Measurements from ENCODE around the gene CA10. TPM values are rescaled to one million over a fixed set of nuclear protein-coding genes. Genes with fewer than 3 reads are reported as not detected.

The CA10 gene
- total and polyA plus RNA-seq, 9 of the 15 experiments (the other 6 are each of a cell fraction or from before 2014, with no cell fraction given) = not detected

DNA sequence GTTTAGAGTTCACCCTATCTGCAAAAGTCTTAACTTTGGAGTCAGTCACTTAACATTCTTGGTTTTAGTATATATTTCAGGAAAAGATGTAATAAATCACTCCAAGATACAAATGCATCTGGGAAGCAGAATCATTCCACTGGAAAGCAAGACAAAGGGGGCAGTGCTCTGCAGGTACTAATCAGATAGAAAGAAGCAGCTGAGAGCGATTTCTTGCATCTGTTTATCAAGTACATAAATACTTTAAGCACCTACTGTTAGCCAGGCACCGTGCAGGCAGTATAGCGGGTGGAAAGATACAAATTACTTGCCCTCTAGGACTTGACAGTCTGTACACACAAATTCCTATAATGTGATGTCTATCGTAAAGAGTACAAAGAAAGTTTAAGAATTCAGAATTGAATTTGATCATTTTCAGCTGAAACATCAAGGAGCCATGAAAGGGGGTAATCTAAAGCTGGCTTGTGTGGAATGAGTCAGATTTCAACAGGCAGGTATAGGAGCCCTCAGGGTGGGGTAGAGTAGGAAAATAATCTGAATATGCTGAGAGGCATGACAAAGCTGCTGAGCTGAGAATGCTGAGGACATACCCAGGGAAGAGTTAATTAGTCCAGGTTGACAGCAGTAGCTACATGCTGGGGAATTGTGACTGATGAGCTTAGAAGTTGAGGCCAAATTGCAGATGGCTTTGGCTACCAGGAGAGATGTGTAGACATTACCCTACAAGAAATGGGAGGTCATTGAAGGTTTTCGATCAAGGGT is 110.2 kb downstream of the CA10 start:
- no peaks in the 10 kb centered on the region for H3K9me1 ChIP-seq (ENCODE audit: control insufficient read depth, insufficient read depth, low read length)
- TF ChIP-seq MAFF (IDR thresholded peaks at IDR 0.05; ENCODE audit: low read length) (no peak), NFXL1 (CRISPR knock-in tag; IDR thresholded peaks at IDR 0.05) (no peak), ELF2 (CRISPR knock-in tag; IDR thresholded peaks at IDR 0.05) (no peak), FOXA3 (CRISPR knock-in tag; conservative IDR thresholded peaks at IDR 0.05 in 1 of 2, IDR thresholded peaks at IDR 0.05 in 1 of 2) (no peak), PTRF (tag; IDR thresholded peaks at IDR 0.05) (no peak), ETS2 (tag; IDR thresholded peaks at IDR 0.05; ENCODE audit: borderline replicate concordance, poor library complexity, severe bottlenecking) (no peak)
- H3K36me3 ChIP-seq (ENCODE audit: control insufficient read depth, insufficient read depth, low read length) = no peaks in the 10 kb centered on the region
- no peak overlapping the region for H3K27ac ChIP-seq (ENCODE audit: extremely low read depth, low read depth, low read length)
- H3K9ac ChIP-seq (ENCODE audit: insufficient read depth in 1 of 2, low read depth in 2 of 2, low read length in 2 of 2) = no peak overlapping the region
- BruUV-seq (replicated peaks) = no TSS peak
- ATAC-seq = no peak
- 3% methylated on average over 5 of the region's 5 CpGs for WGBS (ENCODE audit: insufficient coverage, low coverage, missing lambda C conversion rate)
- ChIA-PET POLR2A (no interaction called here), CTCF (ENCODE audit: low intra/inter-chr PET ratio) (no interaction called here)
- H3K9me3 ChIP-seq (replicated peaks; ENCODE audit: control insufficient read depth, insufficient read depth, low read depth, low read length) = no peaks in the 10 kb centered on the region
- no peak overlapping the region for H3K4me3 ChIP-seq
- no peaks in the 10 kb centered on the region for H4K20me1 ChIP-seq (replicated peaks; ENCODE audit: control insufficient read depth, insufficient read depth, low read length)
- intact Hi-C loops (cut with micrococcal nuclease) (no loop called here), in situ Hi-C loops (cut with MboI) (no loop called here)
- no peak overlapping the region for H2AFZ ChIP-seq (ENCODE audit: low read depth, low read length)
- H3K79me2 ChIP-seq (ENCODE audit: control insufficient read depth, insufficient read depth, low read length) = no peaks in the 10 kb centered on the region
- no peaks in the 10 kb centered on the region for H3K27me3 ChIP-seq (ENCODE audit: control insufficient read depth in 2 of 2, insufficient read depth in 2 of 2, low read length in 2 of 2)
- H3K4me2 ChIP-seq (ENCODE audit: insufficient read depth, low read length) = no peak overlapping the region
- no peak for DNase-seq (ENCODE audit: extremely low read depth in 1 of 4, low spot score in 3 of 4)
- H3K4me1 ChIP-seq (replicated peaks in 1 of 2; ENCODE audit: control insufficient read depth in 2 of 2, insufficient read depth in 2 of 2, low read length in 2 of 2) = no peaks in the 10 kb centered on the region
- FAIRE-seq = no peak

DNA sequence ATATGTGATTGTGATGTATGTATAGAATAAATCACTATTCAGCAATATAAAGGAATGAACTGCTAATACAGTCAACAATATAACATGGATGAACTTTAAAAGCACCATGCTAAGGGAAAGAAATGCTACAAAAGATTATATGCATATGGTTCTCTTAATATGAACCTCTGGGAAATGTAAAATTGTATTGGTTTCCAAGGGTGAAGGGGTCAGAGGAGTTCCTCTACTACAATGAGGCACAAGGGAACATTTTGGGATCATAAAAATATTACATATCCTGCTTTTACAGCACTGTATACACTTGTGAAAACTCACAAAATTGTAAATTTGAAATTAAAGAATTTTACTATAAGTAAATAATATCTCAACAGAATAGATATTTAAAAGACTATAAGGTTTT is 111.4 kb downstream of the CA10 start:
- Histone ChIP-seq H3K4me3 (no peak overlapping the region), H3K9ac (ENCODE audit: insufficient read depth in 1 of 2, low read depth in 2 of 2, low read length in 2 of 2) (no peak overlapping the region), H3K4me1 (replicated peaks in 1 of 2; ENCODE audit: control insufficient read depth in 2 of 2, insufficient read depth in 2 of 2, low read length in 2 of 2) (no peaks in the 10 kb centered on the region), H3K27me3 (ENCODE audit: control insufficient read depth in 2 of 2, insufficient read depth in 2 of 2, low read length in 2 of 2) (no peaks in the 10 kb centered on the region), H3K79me2 (ENCODE audit: control insufficient read depth, insufficient read depth, low read length) (no peaks in the 10 kb centered on the region), H3K9me3 (replicated peaks; ENCODE audit: control insufficient read depth, insufficient read depth, low read depth, low read length) (no peaks in the 10 kb centered on the region), H3K36me3 (ENCODE audit: control insufficient read depth, insufficient read depth, low read length) (no peaks in the 10 kb centered on the region), H4K20me1 (replicated peaks; ENCODE audit: control insufficient read depth, insufficient read depth, low read length) (no peaks in the 10 kb centered on the region), H3K4me2 (ENCODE audit: insufficient read depth, low read length) (no peak overlapping the region), H3K9me1 (ENCODE audit: control insufficient read depth, insufficient read depth, low read length) (no peaks in the 10 kb centered on the region), H2AFZ (ENCODE audit: low read depth, low read length) (no peak overlapping the region), H3K27ac (ENCODE audit: extremely low read depth, low read depth, low read length) (no peak overlapping the region)
- DNase-seq (ENCODE audit: extremely low read depth in 1 of 4, low spot score in 3 of 4) (no peak), FAIRE-seq (no peak), ATAC-seq (no peak)
- BruUV-seq (replicated peaks) = no TSS peak
- intact Hi-C loops (cut with micrococcal nuclease) = no loop called here
- CTCF ChIA-PET (ENCODE audit: low intra/inter-chr PET ratio) = no interaction called here
- in situ Hi-C loops (cut with MboI) = no loop called here
- POLR2A ChIA-PET = no interaction called here
- TF ChIP-seq GTF2F1 (IDR thresholded peaks at IDR 0.05; ENCODE audit: low read depth, low read length) = no peak
- TF ChIP-seq GTF2E2 (tag; IDR thresholded peaks at IDR 0.05) = no peak
- no peak for TF ChIP-seq HIVEP1 (CRISPR knock-in tag; IDR thresholded peaks at IDR 0.05)
- no peak for TF ChIP-seq ZNF121 (CRISPR knock-in tag; conservative IDR thresholded peaks at IDR 0.05)
- TF ChIP-seq CHD1 (IDR thresholded peaks at IDR 0.05; ENCODE audit: low read length) = no peak
- TF ChIP-seq SMARCA4 (IDR thresholded peaks at IDR 0.05) = no peak
- no peak for TF ChIP-seq PKNOX1 (IDR thresholded peaks at IDR 0.05)
- no peak for TF ChIP-seq RBM25 (IDR thresholded peaks at IDR 0.05; ENCODE audit: low read depth, low read length, severe bottlenecking)
- no peak for TF ChIP-seq MXI1 (IDR thresholded peaks at IDR 0.05; ENCODE audit: low read depth, low read length)
- no peak for TF ChIP-seq HNRNPUL1 (IDR thresholded peaks at IDR 0.05; ENCODE audit: low read length)

Data from K562 (cell line).